Progenitor cell of endocrine pancreas (in vitro differentiated cells): Measurements from ENCODE around the gene PECR. TPM values are rescaled to one million over a fixed set of nuclear protein-coding genes. Genes with fewer than 3 reads are reported as not detected.

Experiments
- DNase-seq: peaks from one replicate; pipeline ENCODE4 v3.0.0; 2021; ENCODE audit warnings: low spot score; ENCODE audit not compliant: unreplicated experiment
- H3K27ac Mint-ChIP-seq: 2 replicates; pipeline ENCODE4 v1.8.0; 2021; ENCODE audit warnings: mild to moderate bottlenecking, moderate library complexity, mixed read lengths
- H3K27me3 Mint-ChIP-seq: 2 replicates; pipeline ENCODE4 v1.8.0; 2021; ENCODE audit warnings: mixed read lengths
- H3K36me3 Mint-ChIP-seq: 2 replicates; pipeline ENCODE4 v1.8.0; 2022; ENCODE audit warnings: mixed read lengths; ENCODE audit not compliant: insufficient read depth
- H3K4me1 Mint-ChIP-seq: 2 replicates; pipeline ENCODE4 v1.8.0; 2021; ENCODE audit warnings: low read depth, mixed read lengths
- H3K4me3 Mint-ChIP-seq: 2 replicates; pipeline ENCODE4 v1.8.0; 2021; ENCODE audit warnings: low read depth, mild to moderate bottlenecking, moderate library complexity, mixed read lengths
- H3K9me3 Mint-ChIP-seq: 2 replicates; pipeline ENCODE4 v1.8.0; 2021; ENCODE audit warnings: low read depth, mixed read lengths
- total RNA-seq: library from RNA; stranded (reverse); gene quantifications from 2 replicates; pipeline ENCODE4 v1.2.1, GENCODE V29; 2021
- TF ChIP-seq, protein P1 (sequence below): fragments of 200-600 bp; sonication (generic); IDR thresholded peaks from one replicate; pipeline ENCODE4 v1.5.0; 2021; ENCODE audit warnings: antibody characterized with exemption, mild to moderate bottlenecking; ENCODE audit not compliant: unreplicated experiment

Gene PECR
- total RNA-seq, 1 donor from 2014 or later = 14.2 TPM

DNA sequence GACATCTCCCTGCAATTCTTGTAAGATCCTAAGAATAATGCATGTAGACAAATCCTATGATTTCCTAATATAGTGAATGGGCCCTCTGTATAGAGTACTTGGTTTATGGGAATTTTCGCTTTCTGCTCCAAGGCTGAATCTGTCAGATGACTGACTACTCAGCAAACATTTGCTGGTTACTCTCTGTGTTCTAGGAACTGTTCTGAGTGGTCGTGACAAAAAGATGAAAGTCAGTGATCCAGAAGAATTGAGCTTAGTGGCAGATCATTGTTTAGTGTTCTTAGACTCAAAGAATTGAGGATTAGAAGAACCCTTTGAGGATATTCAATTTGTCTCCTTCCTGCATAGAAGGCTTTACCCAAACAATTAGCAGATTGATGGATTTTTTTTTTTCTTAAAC lies 37.5 kb upstream of the PECR start:
- H3K27me3 Mint-ChIP-seq = no peaks in the 10 kb centered on the region
- H3K27ac Mint-ChIP-seq = no peak overlapping the region
- H3K4me1 Mint-ChIP-seq = peaks cover 21% of the 10 kb centered on the region
- no peak for DNase-seq
- no peak overlapping the region for H3K4me3 Mint-ChIP-seq
- no peaks in the 10 kb centered on the region for H3K9me3 Mint-ChIP-seq
- H3K36me3 Mint-ChIP-seq = peaks cover 50% of the 10 kb centered on the region
- TF ChIP-seq, protein P1, sequence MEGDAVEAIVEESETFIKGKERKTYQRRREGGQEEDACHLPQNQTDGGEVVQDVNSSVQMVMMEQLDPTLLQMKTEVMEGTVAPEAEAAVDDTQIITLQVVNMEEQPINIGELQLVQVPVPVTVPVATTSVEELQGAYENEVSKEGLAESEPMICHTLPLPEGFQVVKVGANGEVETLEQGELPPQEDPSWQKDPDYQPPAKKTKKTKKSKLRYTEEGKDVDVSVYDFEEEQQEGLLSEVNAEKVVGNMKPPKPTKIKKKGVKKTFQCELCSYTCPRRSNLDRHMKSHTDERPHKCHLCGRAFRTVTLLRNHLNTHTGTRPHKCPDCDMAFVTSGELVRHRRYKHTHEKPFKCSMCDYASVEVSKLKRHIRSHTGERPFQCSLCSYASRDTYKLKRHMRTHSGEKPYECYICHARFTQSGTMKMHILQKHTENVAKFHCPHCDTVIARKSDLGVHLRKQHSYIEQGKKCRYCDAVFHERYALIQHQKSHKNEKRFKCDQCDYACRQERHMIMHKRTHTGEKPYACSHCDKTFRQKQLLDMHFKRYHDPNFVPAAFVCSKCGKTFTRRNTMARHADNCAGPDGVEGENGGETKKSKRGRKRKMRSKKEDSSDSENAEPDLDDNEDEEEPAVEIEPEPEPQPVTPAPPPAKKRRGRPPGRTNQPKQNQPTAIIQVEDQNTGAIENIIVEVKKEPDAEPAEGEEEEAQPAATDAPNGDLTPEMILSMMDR = no peak

DNA sequence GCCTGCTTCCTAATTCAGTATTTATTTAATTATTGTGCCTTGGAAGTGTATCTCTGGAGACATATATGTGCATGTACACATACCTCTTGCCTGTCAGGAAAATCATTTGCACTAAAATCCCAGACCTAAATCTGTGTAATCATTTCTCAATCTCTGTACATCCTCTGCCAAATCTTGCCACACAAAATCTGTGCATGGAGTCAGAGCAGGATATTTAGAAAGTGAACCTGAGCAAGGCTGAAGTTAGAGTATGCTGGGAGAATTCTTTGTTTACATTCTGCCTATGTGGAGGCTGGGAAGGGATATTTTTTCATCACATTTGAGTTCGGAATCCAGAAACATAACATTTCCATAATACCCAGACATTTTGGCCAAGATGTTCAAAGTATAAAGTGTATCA lies 36.9 kb upstream of the PECR start:
- no peaks in the 10 kb centered on the region for H3K9me3 Mint-ChIP-seq
- peaks cover 24% of the 10 kb centered on the region for H3K4me1 Mint-ChIP-seq
- H3K27me3 Mint-ChIP-seq = no peaks in the 10 kb centered on the region
- TF ChIP-seq, protein P1 = no peak
- H3K36me3 Mint-ChIP-seq = peaks cover 50% of the 10 kb centered on the region
- H3K27ac Mint-ChIP-seq = peak overlapping the region; percentile 91
- H3K4me3 Mint-ChIP-seq = no peak overlapping the region
- no peak for DNase-seq

DNA sequence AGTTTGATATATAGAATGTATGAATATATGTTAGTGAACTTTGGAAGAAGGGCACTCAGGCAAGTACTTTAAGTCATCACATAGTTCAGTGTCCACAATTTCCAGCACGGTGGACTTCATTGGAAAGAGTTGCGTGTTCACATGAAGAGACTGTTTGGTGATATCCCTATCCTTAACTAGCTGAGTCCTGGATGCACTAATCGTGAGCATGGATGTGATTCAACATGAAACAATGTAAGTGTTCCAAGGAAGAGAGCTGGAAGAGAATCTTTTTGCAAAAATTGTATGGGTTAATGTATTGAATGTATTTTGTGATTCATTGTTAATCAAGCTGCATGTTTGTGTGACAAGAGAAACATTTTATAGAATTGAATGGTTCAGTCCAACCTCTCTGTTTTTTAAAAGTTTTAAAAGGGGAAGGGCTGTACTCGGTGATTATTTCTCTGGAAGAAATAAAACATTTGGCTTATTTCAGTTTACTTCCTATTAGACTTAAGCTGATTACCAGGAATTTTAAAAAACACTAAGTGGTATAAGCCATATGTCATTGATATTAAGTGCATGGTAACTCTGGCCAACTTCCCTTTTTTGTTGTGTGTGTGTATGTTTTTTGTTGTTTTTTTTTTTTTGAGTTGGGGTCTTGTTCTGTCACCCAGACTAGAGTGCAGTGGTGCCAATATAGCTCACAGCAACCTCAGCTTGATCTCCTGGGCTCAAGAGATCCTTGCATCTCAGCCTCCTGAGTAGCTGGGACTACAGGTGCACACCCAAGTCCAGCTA lies 36.1 kb upstream of the PECR start:
- peaks cover 53% of the 10 kb centered on the region for H3K36me3 Mint-ChIP-seq
- TF ChIP-seq, protein P1 = no peak
- no peaks in the 10 kb centered on the region for H3K27me3 Mint-ChIP-seq
- peaks cover 31% of the 10 kb centered on the region for H3K4me1 Mint-ChIP-seq
- no peaks in the 10 kb centered on the region for H3K9me3 Mint-ChIP-seq
- peak overlapping the region; percentile 91 for H3K27ac Mint-ChIP-seq
- no peak for DNase-seq
- no peak overlapping the region for H3K4me3 Mint-ChIP-seq

DNA sequence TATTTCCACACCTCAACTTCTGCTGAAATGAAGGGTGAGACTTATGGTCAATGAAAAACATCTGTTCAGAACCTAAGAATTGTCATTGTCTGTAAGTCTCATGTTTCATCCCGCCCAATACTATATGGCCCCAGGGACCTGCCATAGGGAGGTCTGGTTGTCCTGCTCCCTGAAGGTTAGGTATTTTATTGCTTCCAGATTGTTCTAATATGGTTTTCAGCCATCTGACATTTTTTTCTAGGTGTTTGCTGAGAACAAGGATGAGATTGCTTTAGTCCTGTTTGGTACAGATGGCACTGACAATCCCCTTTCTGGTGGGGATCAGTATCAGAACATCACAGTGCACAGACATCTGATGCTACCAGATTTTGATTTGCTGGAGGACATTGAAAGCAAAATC lies 34.8 kb upstream of the PECR start:
- no peaks in the 10 kb centered on the region for H3K9me3 Mint-ChIP-seq
- peak overlapping the region; percentile 1 for H3K4me3 Mint-ChIP-seq
- TF ChIP-seq, protein P1 = no peak
- peak overlapping the region; percentile 82 for H3K27ac Mint-ChIP-seq
- H3K4me1 Mint-ChIP-seq = peaks cover 44% of the 10 kb centered on the region
- no peaks in the 10 kb centered on the region for H3K27me3 Mint-ChIP-seq
- H3K36me3 Mint-ChIP-seq = peaks cover 49% of the 10 kb centered on the region
- DNase-seq = no peak

DNA sequence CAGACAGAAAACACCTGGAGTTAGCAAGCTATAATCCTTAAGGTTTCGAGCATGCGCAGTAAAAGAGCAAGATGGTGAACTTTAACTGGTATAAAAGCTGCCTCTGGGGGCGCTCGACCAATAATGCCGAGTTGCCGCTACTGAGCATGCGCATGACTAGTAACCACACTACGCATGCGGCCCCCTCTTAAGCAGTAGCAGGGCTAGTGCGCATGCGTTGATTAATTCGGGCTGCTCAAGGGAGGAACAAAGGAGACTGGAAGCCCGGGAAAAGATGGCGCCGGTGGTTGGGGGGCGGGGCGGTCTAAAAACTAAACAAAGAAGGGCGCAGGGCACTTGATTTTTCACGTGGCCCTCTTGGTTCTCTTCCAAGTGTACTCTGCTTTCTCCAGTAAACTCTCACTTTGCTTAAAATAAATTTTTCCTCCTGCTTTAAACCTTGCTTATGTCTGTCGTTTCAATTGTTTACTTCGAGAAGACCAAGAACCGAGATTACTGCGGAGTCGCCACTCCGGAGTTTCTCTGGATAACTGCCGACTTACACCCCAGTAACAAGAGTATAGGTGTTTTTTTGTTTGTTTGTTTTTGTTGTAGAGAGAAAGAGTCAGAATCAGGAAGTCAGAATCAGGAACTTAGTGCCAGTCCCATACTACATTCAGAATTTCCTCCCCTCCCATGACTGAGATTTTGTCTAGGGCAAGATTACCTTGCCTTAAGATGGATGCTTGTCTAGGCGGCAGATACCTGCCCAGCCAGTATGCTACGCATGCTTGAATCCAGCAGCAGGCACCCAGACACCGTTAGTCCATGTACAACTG lies 33.3 kb upstream of the PECR start:
- peak; percentile 97 for DNase-seq
- Mint-ChIP-seq H3K36me3 (peaks cover 43% of the 10 kb centered on the region), H3K27ac (peak overlapping the region; percentile 100), H3K9me3 (no peaks in the 10 kb centered on the region), H3K4me1 (peaks cover 57% of the 10 kb centered on the region), H3K4me3 (peak overlapping the region; percentile 81), H3K27me3 (no peaks in the 10 kb centered on the region)
- TF ChIP-seq, protein P1 = peak; percentile 89
